HCT116 (cell line): ENCODE data around the gene GPR89B. TPM values are rescaled to one million over a fixed set of nuclear protein-coding genes. Genes with fewer than 3 reads are reported as not detected.
"Not testable (repeated sequence)": the region's sequence is repeated elsewhere in the genome, so short reads cannot be mapped to it uniquely, and the experiment has no call there.

Experiments
- ATAC-seq: fragments of 200-7000 bp; cut with Tn5 transposase; 2 replicates; pipeline ENCODE4 v1.9.1; 2020; ENCODE audit warnings: mild to moderate bottlenecking, moderate library complexity
- Bru-seq: library from RNA; stranded (reverse); fragments of 400-500 nt; gene quantifications from one replicate; lab custom pipeline; 2021; lab: Mats Ljungman, UMichigan
- BruChase-seq, 2 experiments: library from RNA; stranded (reverse); fragments of 400-500 nt; gene quantifications; one replicate each; lab custom pipeline; 2021; lab: Mats Ljungman, UMichigan
- BruUV-seq: library from RNA; stranded (reverse); fragments of 400-500 nt; replicated peaks from 2 replicates; lab custom pipeline; 2021; lab: Mats Ljungman, UMichigan
- CTCF ChIA-PET: fragments of 300-600 bp; sonication (Branson Sonifier 250); formaldehyde crosslinking; loops from one replicate; lab custom pipeline; 2021; ENCODE audit warnings: antibody characterized with exemption; lab: Charles Lee
- POLR2A ChIA-PET: fragments of 300-600, 350-600 bp; sonication (Branson Sonifier 250); formaldehyde crosslinking; loops from one replicate; lab custom pipeline; 2021; ENCODE audit warnings: antibody characterized with exemption; lab: Charles Lee
- RAD21 ChIA-PET, 2 experiments: fragments of 300-600 bp; sonication (Branson Sonifier 250); formaldehyde crosslinking; loops; one replicate each; lab custom pipeline; 2023; ENCODE audit warnings: low total read pairs in 2 of 2; ENCODE audit not compliant: uncharacterized antibody in 2 of 2, unreplicated experiment in 2 of 2, low non-redundant PET in 1 of 2; lab: Charles Lee
- DNase-seq: peaks from one replicate; pipeline ENCODE4 v3.0.0-alpha.2; 2010; ENCODE audit warnings: low read depth, low spot score
- H2AFZ ChIP-seq: fragments of 200-600 bp; shearing (Covaris generic), sonication (generic); 2 replicates; pipeline ENCODE4 v1.6.1; 2017; ENCODE audit warnings: low read depth, mixed run types, mixed read lengths, antibody characterized with exemption, low read length; ENCODE audit not compliant: poor library complexity, severe bottlenecking
- H3K27ac ChIP-seq: 2 replicates; pipeline ENCODE4 v1.5.1; 2012; ENCODE audit warnings: low read depth, low read length
- H3K27me3 ChIP-seq: fragments of 200-600 bp; sonication (generic); 2 replicates; pipeline ENCODE4 v1.6.1; 2016; ENCODE audit warnings: mixed run types, low read length, mixed read lengths; ENCODE audit not compliant: insufficient read depth
- H3K36me3 ChIP-seq, 2 experiments: fragments of 200-500 bp in 1 of 2; fragments of 200-600 bp in 1 of 2; sonication (Bioruptor generic) in 1 of 2; sonication (generic) in 1 of 2; 2 replicates each; pipeline versions ENCODE4 v1.5.1 to v1.6.1; 2014 to 2016; ENCODE audit warnings: low read length in 2 of 2, inconsistent platforms in 1 of 2, mixed read lengths in 1 of 2, mixed run types in 1 of 2; ENCODE audit not compliant: insufficient read depth in 2 of 2, control insufficient read depth in 1 of 2
- H3K4me1 ChIP-seq, 2 experiments: fragments of 200-600 bp in 1 of 2; sonication (generic) in 1 of 2; 2 replicates each; pipeline versions ENCODE4 v1.5.1 to v1.6.1; 2012 to 2017; ENCODE audit warnings: low read length in 2 of 2, inconsistent platforms in 1 of 2, mild to moderate bottlenecking in 1 of 2, mixed read lengths in 1 of 2, mixed run types in 1 of 2, moderate library complexity in 1 of 2; ENCODE audit not compliant: insufficient read depth in 2 of 2, control insufficient read depth in 1 of 2
- H3K4me2 ChIP-seq: fragments of 200-600 bp; sonication (generic); 2 replicates; pipeline ENCODE4 v1.6.1; 2017; ENCODE audit warnings: mixed run types, low read length, mixed read lengths
- H3K4me3 ChIP-seq, 2 experiments: fragments of 200-600 bp in 1 of 2; sonication (generic) in 1 of 2; replicated peaks in 1 of 2; 2 replicates each; pipeline ENCODE4 v1.5.1; 2011 to 2016; ENCODE audit warnings: low read length in 2 of 2, control low read depth in 1 of 2, low read depth in 1 of 2, mild to moderate bottlenecking in 1 of 2, mixed read lengths in 1 of 2, mixed run types in 1 of 2
- H3K79me2 ChIP-seq: fragments of 200-600 bp; sonication (generic); 2 replicates; pipeline ENCODE4 v1.6.1; 2017; ENCODE audit warnings: mild to moderate bottlenecking, mixed run types, low read length, moderate library complexity, mixed read lengths; ENCODE audit not compliant: insufficient read depth
- H3K9ac ChIP-seq: fragments of 200-600 bp; sonication (generic); 2 replicates; pipeline ENCODE4 v1.6.1; 2016; ENCODE audit warnings: low read length, mixed read lengths
- H3K9me2 ChIP-seq: fragments of 200-600 bp; sonication (generic), shearing (Covaris generic); 2 replicates; pipeline ENCODE4 v1.6.1; 2017; ENCODE audit warnings: mixed run types, mild to moderate bottlenecking, moderate library complexity; ENCODE audit not compliant: insufficient read depth
- H3K9me3 ChIP-seq, 2 experiments: fragments of 200-500 bp in 1 of 2; fragments of 200-600 bp in 1 of 2; sonication (Bioruptor generic) in 1 of 2; sonication (generic) in 1 of 2; 2 replicates each; pipeline ENCODE4 v1.6.1; 2014 to 2017; ENCODE audit warnings: low read length in 2 of 2, mixed read lengths in 2 of 2, inconsistent platforms in 1 of 2, low read depth in 1 of 2, mild to moderate bottlenecking in 1 of 2, mixed run types in 1 of 2, moderate library complexity in 1 of 2; ENCODE audit not compliant: control insufficient read depth in 1 of 2, insufficient read depth in 1 of 2
- H4K20me1 ChIP-seq: fragments of 200-600 bp; sonication (generic), shearing (Covaris generic); 2 replicates; pipeline ENCODE4 v1.6.1; 2017; ENCODE audit warnings: mixed run types, mild to moderate bottlenecking, moderate library complexity; ENCODE audit not compliant: insufficient read depth
- CBX3 ChIP-seq: IDR thresholded peaks from 2 replicates; pipeline ENCODE4 v1.6.1; 2012; ENCODE audit warnings: low read depth
- CEBPB ChIP-seq: IDR thresholded peaks from 2 replicates; pipeline ENCODE4 v1.6.1; 2012; ENCODE audit warnings: low read depth
- POLR2A ChIP-seq: IDR thresholded peaks from 2 replicates; pipeline ENCODE4 v1.7.0; 2011; ENCODE audit warnings: borderline replicate concordance; ENCODE audit not compliant: insufficient read depth, insufficient read length; ENCODE audit errors: extremely low read depth
- POLR2AphosphoS5 ChIP-seq: IDR thresholded peaks from 2 replicates; pipeline ENCODE4 v1.6.1; 2011; ENCODE audit warnings: mild to moderate bottlenecking, low read depth, low read length, moderate library complexity
- SIN3A ChIP-seq: IDR thresholded peaks from 2 replicates; pipeline ENCODE4 v1.6.1; 2012; ENCODE audit warnings: low read depth
- ZFX ChIP-seq: fragments of 450-650 bp; IDR thresholded peaks from 2 replicates; pipeline ENCODE4 v1.6.1; 2017
- intact Hi-C: fragments of 100-400 bp; cut with micrococcal nuclease; formaldehyde crosslinking; loops from 2 replicates; pipeline ENCODE4 v1.10.0; 2022
- long read RNA-seq: library from polyadenylated mRNA; unstranded; transcript quantifications from one replicate; pipeline ENCODE4 v2.0.0, GENCODE V29; 2021; ENCODE audit not compliant: unreplicated experiment
- polyA plus RNA-seq: library from polyadenylated mRNA; unstranded; fragments of >200 nt; gene quantifications from 2 replicates; pipeline ENCODE4 v1.2.1, GENCODE V29; 2012; ENCODE audit warnings: missing spikeins
- total RNA-seq: library from RNA; stranded (reverse); gene quantifications from one replicate; pipeline ENCODE4 v1.2.1, GENCODE V29; 2021; ENCODE audit not compliant: unreplicated experiment
- TF ChIP-seq, protein P1 (sequence below): IDR thresholded peaks from 2 replicates; pipeline ENCODE4 v1.6.1; 2012

GPR89B gene
- 11.0 TPM for total RNA-seq
- polyA plus RNA-seq, result 4.0 and 6.2 TPM in 2 replicates
- percentile 74 among the genes with signal in this experiment for Bru-seq, nascent RNA
- BruChase-seq, experiment 1, labeled RNA remaining after a 6-hour chase, result percentile 58 among the genes with signal in this experiment
- BruChase-seq, experiment 2, labeled RNA remaining after a 2-hour chase, result percentile 69 among the genes with signal in this experiment
- long read RNA-seq, partial matches to known transcripts, result 0 of 3 reads
- long read RNA-seq, other reads (novel, unspliced or antisense), result 2 of 3 reads

DNA sequence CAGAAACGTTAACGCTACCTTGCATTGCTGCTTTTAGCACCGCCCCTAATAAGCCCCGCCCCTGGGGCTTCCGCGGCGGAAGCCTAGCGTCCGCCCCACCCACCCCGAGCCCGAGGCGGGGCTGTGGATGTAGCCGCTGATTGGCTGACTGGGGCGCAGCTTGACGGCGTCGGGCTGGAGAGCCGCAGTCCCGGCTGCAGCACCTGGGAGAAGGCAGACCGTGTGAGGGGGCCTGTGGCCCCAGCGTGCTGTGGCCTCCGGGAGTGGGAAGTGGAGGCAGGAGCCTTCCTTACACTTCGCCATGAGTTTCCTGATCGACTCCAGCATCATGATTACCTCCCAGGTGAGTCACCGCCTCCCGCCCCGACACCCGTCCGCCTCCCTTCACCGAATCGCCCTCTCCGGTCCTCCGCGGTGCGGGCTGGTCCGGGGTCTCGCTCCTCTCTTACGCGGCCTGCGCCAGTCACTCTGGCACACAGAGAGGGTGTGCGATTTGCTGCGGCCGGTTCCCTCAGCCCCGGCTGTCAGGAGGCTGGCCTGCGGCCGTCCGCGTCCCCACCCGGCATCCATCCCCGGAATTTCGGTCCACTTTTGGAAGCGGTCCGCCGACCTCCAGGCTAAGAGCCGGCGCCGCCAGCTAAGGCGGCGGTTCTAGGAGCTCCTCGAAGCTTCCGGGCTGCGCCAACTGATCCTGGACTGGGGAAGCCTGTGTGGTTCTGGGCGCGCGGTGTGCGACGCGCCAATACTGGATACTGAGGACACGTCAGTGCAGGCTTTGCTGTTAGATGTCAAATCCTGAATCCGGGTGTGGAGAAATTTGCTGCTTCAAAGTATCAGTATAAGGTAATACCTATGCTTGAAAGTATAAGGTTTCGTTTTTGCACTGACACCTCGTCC, at the start of gene GPR89B:
GPR89B (plus strand) TSS at position 185 of the 897 bp plus-strand sequence; CDS start at position 302, 117 bp downstream.
- Histone ChIP-seq H3K4me2 (peak within 1 kb of the TSS; percentile 70), H3K9ac (peak within 1 kb of the TSS; percentile 77), H3K27ac (peak within 1 kb of the TSS; percentile 47), H3K4me3 (peak within 1 kb of the TSS; percentile 71)
- RAD21 ChIA-PET, H3K9me3 ChIP-seq, H3K9me2 ChIP-seq, H3K79me2 ChIP-seq, H3K36me3 ChIP-seq, BruUV-seq, intact Hi-C loops, H4K20me1 ChIP-seq, CTCF ChIA-PET, H3K27me3 ChIP-seq, POLR2A ChIA-PET, H3K4me1 ChIP-seq, H2AFZ ChIP-seq: not testable (repeated sequence)
- TF ChIP-seq ZFX (peak; percentile 18; the same call in 1 of the 2 replicates), SIN3A (peak; percentile 67), POLR2A (peak; percentile 57), POLR2AphosphoS5 (peak; percentile 89)
- TF ChIP-seq, protein P1, sequence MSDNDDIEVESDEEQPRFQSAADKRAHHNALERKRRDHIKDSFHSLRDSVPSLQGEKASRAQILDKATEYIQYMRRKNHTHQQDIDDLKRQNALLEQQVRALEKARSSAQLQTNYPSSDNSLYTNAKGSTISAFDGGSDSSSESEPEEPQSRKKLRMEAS, result peak; percentile 59; the same call in 1 of the 2 replicates
- DNase-seq, result peak; percentile 72
- ATAC-seq, result peak; percentile 99

DNA sequence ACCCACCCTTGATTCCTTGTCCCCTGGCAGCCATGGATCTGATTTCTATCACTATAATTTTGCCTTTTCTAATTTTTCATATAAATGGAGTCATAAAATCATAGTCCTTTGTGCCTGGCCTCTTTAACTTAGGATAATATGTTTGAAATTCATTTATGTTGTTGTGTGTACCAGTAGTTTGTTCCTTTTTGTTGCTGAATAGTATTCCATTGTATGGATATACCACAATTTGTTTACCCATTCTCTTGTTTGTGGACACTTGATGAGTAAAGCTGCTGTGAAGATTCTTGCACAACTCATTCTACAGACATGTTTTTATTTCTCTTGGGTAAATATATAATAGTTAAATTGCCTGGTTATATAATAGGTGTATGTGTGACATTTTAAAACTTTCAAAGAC, 48.3 kb upstream of the GPR89B start:
- no peaks in the 10 kb centered on the region for H3K36me3 ChIP-seq
- no peak overlapping the region for H3K27ac ChIP-seq
- no peaks in the 10 kb centered on the region for H3K4me1 ChIP-seq
- no peak overlapping the region for H3K9ac ChIP-seq
- ChIA-PET RAD21 (interaction anchor here in 1 of 2 experiments (1.0 kb wide), 1 partner anchor 9 kb away, joined by 5 read pairs; no protein-coding TSS in a partner anchor), CTCF (no interaction called here), POLR2A (no interaction called here)
- no peaks in the 10 kb centered on the region for H3K79me2 ChIP-seq
- TF ChIP-seq CBX3, result no peak
- TF ChIP-seq SIN3A, result no peak
- TF ChIP-seq ZFX, result no peak
- no peak for TF ChIP-seq CEBPB
- BruUV-seq, result no TSS peak
- ATAC-seq (no peak), DNase-seq (no peak)
- H3K4me2 ChIP-seq, result no peak overlapping the region
- no peaks in the 10 kb centered on the region for H3K9me2 ChIP-seq
- H3K9me3 ChIP-seq, result no peaks in the 10 kb centered on the region; a peak in 1 of 4 replicates
- no peaks in the 10 kb centered on the region for H4K20me1 ChIP-seq
- no peak overlapping the region for H3K4me3 ChIP-seq
- H2AFZ ChIP-seq, result no peak overlapping the region
- H3K27me3 ChIP-seq, result no peaks in the 10 kb centered on the region
- intact Hi-C loops, result no loop called here
